Measurements from ENCODE around the gene STAT5A.
"Not testable (repeated sequence)": the region's sequence is repeated elsewhere in the genome, so short reads cannot be mapped to it uniquely, and the experiment has no call there.

STAT5A gene

GRCh38 chr17:42338427-42338985 is 50.2 kb downstream of the STAT5A start:
- DNase-seq: no peak

- no peak for DNase-seq
Observed at GRCh38 chr17:42339221-42339620, 50.9 kb downstream of the STAT5A start.

GRCh38 chr17:42340691-42341127 is 52.4 kb downstream of the STAT5A start:
- DNase-seq: no peak

- no peak for DNase-seq
Observed at GRCh38 chr17:42341568-42341967, 53.3 kb downstream of the STAT5A start.

- no peak for DNase-seq
Observed at GRCh38 chr17:42342242-42343008, 54.1 kb downstream of the STAT5A start.

- no peak for DNase-seq
Observed at GRCh38 chr17:42345396-42346073, 57.2 kb downstream of the STAT5A start.

GRCh38 chr17:42346481-42346880 is 58.2 kb downstream of the STAT5A start:
- DNase-seq: no peak

GRCh38 chr17:42347198-42347597 is 58.9 kb downstream of the STAT5A start:
- DNase-seq: peak; percentile 69

GRCh38 chr17:42347606-42348005 is 59.3 kb downstream of the STAT5A start:
- no peak for DNase-seq

GRCh38 chr17:42348104-42348503 is 59.8 kb downstream of the STAT5A start:
- no peak for DNase-seq

GRCh38 chr17:42354956-42355843 is 66.9 kb downstream of the STAT5A start:
- DNase-seq: no peak

GRCh38 chr17:42358434-42358833 is 70.1 kb downstream of the STAT5A start:
- no peak for DNase-seq

GRCh38 chr17:42359133-42359532 is 70.8 kb downstream of the STAT5A start:
- no peak for DNase-seq

- DNase-seq: not testable (repeated sequence)
Observed at GRCh38 chr17:42360388-42360787, 72.1 kb downstream of the STAT5A start.
